Stimulated activated CD4-positive, alpha-beta T cell treated with anti-CD3 and anti-CD28 coated beads, Interleukin-1b, Interleukin-23, amount 100 ng/mL, for 48 hours (primary cell): ENCODE measurements around the gene GADD45B.
"Not testable (repeated sequence)": the region's sequence is repeated elsewhere in the genome, so short reads cannot be mapped to it uniquely, and the experiment has no call there.

Experiments
- DNase-seq: peaks from one replicate; pipeline ENCODE4 v3.0.0-alpha.2; 2020

GADD45B gene

GRCh38 chr19:2444251-2445002 lies 31.5 kb upstream of the GADD45B start:
- no peak for DNase-seq

GRCh38 chr19:2446381-2446780 lies 29.5 kb upstream of the GADD45B start:
- DNase-seq, result no peak

GRCh38 chr19:2449019-2449418 lies 26.9 kb upstream of the GADD45B start:
- DNase-seq, result no peak

- DNase-seq, result no peak
Observed at GRCh38 chr19:2451138-2451537, 24.8 kb upstream of the GADD45B start.

GRCh38 chr19:2451741-2452140 lies 24.2 kb upstream of the GADD45B start:
- no peak for DNase-seq

GRCh38 chr19:2453431-2454025 lies 22.4 kb upstream of the GADD45B start:
- DNase-seq, result no peak

GRCh38 chr19:2454199-2454961 lies 21.5 kb upstream of the GADD45B start:
- no peak for DNase-seq

- DNase-seq, result no peak
Observed at GRCh38 chr19:2454962-2455850, 20.7 kb upstream of the GADD45B start.

- DNase-seq, result peak; percentile 53
Observed at GRCh38 chr19:2455851-2456570, 19.9 kb upstream of the GADD45B start.

GRCh38 chr19:2457394-2458037 lies 18.4 kb upstream of the GADD45B start:
- DNase-seq, result no peak

GRCh38 chr19:2458054-2458453 lies 17.9 kb upstream of the GADD45B start:
- no peak for DNase-seq

- not testable (repeated sequence) for DNase-seq
Observed at GRCh38 chr19:2458776-2459175, 17.2 kb upstream of the GADD45B start.

GRCh38 chr19:2460245-2460644 lies 15.7 kb upstream of the GADD45B start:
- DNase-seq, result no peak

GRCh38 chr19:2461751-2462634 lies 13.9 kb upstream of the GADD45B start:
- peak; percentile 65 for DNase-seq

- DNase-seq, result no peak
Observed at GRCh38 chr19:2462635-2463421, 13.1 kb upstream of the GADD45B start.

GRCh38 chr19:2463694-2464093 lies 12.2 kb upstream of the GADD45B start:
- not testable (repeated sequence) for DNase-seq

GRCh38 chr19:2464389-2464788 lies 11.5 kb upstream of the GADD45B start:
- no peak for DNase-seq

- no peak for DNase-seq
Observed at GRCh38 chr19:2468596-2468995, 7.3 kb upstream of the GADD45B start.

- peak; percentile 68 for DNase-seq
Observed at GRCh38 chr19:2469102-2469914, 6.6 kb upstream of the GADD45B start.
